Activated CD4-positive, alpha-beta T cell treated with anti-CD3 and anti-CD28 coated beads, Interleukin-2, amount 10 ng/mL, durations not matched to agents 24 days and 14 days (primary cell): Measurements from ENCODE around the gene CCL28. TPM values are rescaled to one million over a fixed set of nuclear protein-coding genes. Genes with fewer than 3 reads are reported as not detected.
"Not testable (repeated sequence)": the region's sequence is repeated elsewhere in the genome, so short reads cannot be mapped to it uniquely, and the experiment has no call there.

Source experiments
- DNase-seq: peaks from one replicate; pipeline ENCODE4 v3.0.0; 2022
- H3K27ac Mint-ChIP-seq: one replicate; pipeline ENCODE4 v1.8.0; 2022; ENCODE audit warnings: mild to moderate bottlenecking, mixed read lengths
- H3K27me3 Mint-ChIP-seq: one replicate; pipeline ENCODE4 v1.8.0; 2022; ENCODE audit warnings: mixed read lengths
- H3K36me3 Mint-ChIP-seq: one replicate; pipeline ENCODE4 v1.8.0; 2022; ENCODE audit warnings: low read depth, mild to moderate bottlenecking, mixed read lengths
- H3K4me1 Mint-ChIP-seq: one replicate; pipeline ENCODE4 v1.8.0; 2021; ENCODE audit warnings: mixed read lengths
- H3K4me3 Mint-ChIP-seq: one replicate; pipeline ENCODE4 v1.8.0; 2022; ENCODE audit warnings: mild to moderate bottlenecking, moderate library complexity, mixed read lengths
- H3K9me3 Mint-ChIP-seq: one replicate; pipeline ENCODE4 v1.8.0; 2021; ENCODE audit warnings: mixed read lengths
- intact Hi-C: fragments of 100-400 bp; cut with micrococcal nuclease; formaldehyde crosslinking; loops from one replicate; pipeline ENCODE4 v1.15.1; 2023
- total RNA-seq: library from RNA; stranded (reverse); gene quantifications from 2 replicates; pipeline ENCODE4 v1.2.3, GENCODE V29; 2022

CCL28 gene
- total RNA-seq, 1 donor from 2014 or later: 7.4 TPM

- DNase-seq: peak; percentile 86
- intact Hi-C loops: loop anchor here (1.0 to 10.0 kb wide), 8 partner anchors 77 to 483 kb away; partner anchors contain the start of genes C5orf34, HMGCS1, NIM1K and ZNF131
- H3K36me3 Mint-ChIP-seq: peaks cover 16% of the 10 kb centered on the region
- no peak overlapping the region for H3K27ac Mint-ChIP-seq
- peaks cover 26% of the 10 kb centered on the region for H3K4me1 Mint-ChIP-seq
- H3K4me3 Mint-ChIP-seq: no peak overlapping the region
- H3K27me3 Mint-ChIP-seq: no peaks in the 10 kb centered on the region
- H3K9me3 Mint-ChIP-seq: no peaks in the 10 kb centered on the region
Measured at GRCh38 chr5:43389679-43390329, 22.4 kb downstream of the CCL28 start.

GRCh38 chr5:43386960-43387362 is 25.2 kb downstream of the CCL28 start:
- Mint-ChIP-seq H3K27ac (peak overlapping the region; percentile 52), H3K4me3 (no peak overlapping the region), H3K4me1 (peaks cover 32% of the 10 kb centered on the region), H3K36me3 (peaks cover 27% of the 10 kb centered on the region), H3K27me3 (no peaks in the 10 kb centered on the region), H3K9me3 (no peaks in the 10 kb centered on the region)
- intact Hi-C loops: loop anchor here (5.0 kb wide), 2 partner anchors 265 to 480 kb away; partner anchors contain the start of gene ZNF131
- no peak for DNase-seq

GRCh38 chr5:43376496-43377140 is 35.6 kb downstream of the CCL28 start:
- H3K27me3 Mint-ChIP-seq: no peaks in the 10 kb centered on the region
- H3K27ac Mint-ChIP-seq: no peak overlapping the region
- no peak overlapping the region for H3K4me3 Mint-ChIP-seq
- intact Hi-C loops: no loop called here
- H3K4me1 Mint-ChIP-seq: peaks cover 5% of the 10 kb centered on the region
- peaks cover 5% of the 10 kb centered on the region for H3K9me3 Mint-ChIP-seq
- H3K36me3 Mint-ChIP-seq: peaks cover 29% of the 10 kb centered on the region
- DNase-seq: no peak

- H3K4me3 Mint-ChIP-seq: no peak overlapping the region
- H3K4me1 Mint-ChIP-seq: peaks cover 3% of the 10 kb centered on the region
- peaks cover 20% of the 10 kb centered on the region for H3K36me3 Mint-ChIP-seq
- H3K9me3 Mint-ChIP-seq: peaks cover 12% of the 10 kb centered on the region
- no peaks in the 10 kb centered on the region for H3K27me3 Mint-ChIP-seq
- DNase-seq: no peak
- no peak overlapping the region for H3K27ac Mint-ChIP-seq
- intact Hi-C loops: no loop called here
Measured at GRCh38 chr5:43371821-43372220, 40.4 kb downstream of the CCL28 start.

- DNase-seq: no peak
- intact Hi-C loops: no loop called here
- H3K36me3 Mint-ChIP-seq: peaks cover 10% of the 10 kb centered on the region
- no peaks in the 10 kb centered on the region for H3K4me1 Mint-ChIP-seq
- no peak overlapping the region for H3K27ac Mint-ChIP-seq
- H3K9me3 Mint-ChIP-seq: peaks cover 12% of the 10 kb centered on the region
- no peaks in the 10 kb centered on the region for H3K27me3 Mint-ChIP-seq
- H3K4me3 Mint-ChIP-seq: no peak overlapping the region
Measured at GRCh38 chr5:43370352-43370751, 41.8 kb downstream of the CCL28 start.

GRCh38 chr5:43369651-43370050 is 42.5 kb downstream of the CCL28 start:
- Mint-ChIP-seq H3K27me3 (no peaks in the 10 kb centered on the region), H3K36me3 (peaks cover 10% of the 10 kb centered on the region), H3K4me3 (no peak overlapping the region), H3K9me3 (peaks cover 12% of the 10 kb centered on the region), H3K4me1 (no peaks in the 10 kb centered on the region), H3K27ac (no peak overlapping the region)
- no peak for DNase-seq
- intact Hi-C loops: no loop called here

- no peaks in the 10 kb centered on the region for H3K4me1 Mint-ChIP-seq
- DNase-seq: no peak
- no peaks in the 10 kb centered on the region for H3K27me3 Mint-ChIP-seq
- peaks cover 5% of the 10 kb centered on the region for H3K36me3 Mint-ChIP-seq
- H3K9me3 Mint-ChIP-seq: peaks cover 12% of the 10 kb centered on the region
- intact Hi-C loops: no loop called here
- H3K27ac Mint-ChIP-seq: no peak overlapping the region
- no peak overlapping the region for H3K4me3 Mint-ChIP-seq
Measured at GRCh38 chr5:43367909-43368669, 44.1 kb downstream of the CCL28 start.

- Mint-ChIP-seq H3K27me3 (no peaks in the 10 kb centered on the region), H3K4me3 (no peak overlapping the region), H3K36me3 (peaks cover 5% of the 10 kb centered on the region), H3K27ac (no peak overlapping the region), H3K4me1 (no peaks in the 10 kb centered on the region), H3K9me3 (peaks cover 12% of the 10 kb centered on the region)
- intact Hi-C loops: no loop called here
- DNase-seq: no peak
Measured at GRCh38 chr5:43367453-43367852, 44.7 kb downstream of the CCL28 start.

GRCh38 chr5:43366680-43367246 is 45.4 kb downstream of the CCL28 start:
- H3K27ac Mint-ChIP-seq, DNase-seq, H3K9me3 Mint-ChIP-seq, H3K4me3 Mint-ChIP-seq, H3K4me1 Mint-ChIP-seq, H3K36me3 Mint-ChIP-seq, H3K27me3 Mint-ChIP-seq, intact Hi-C loops: not testable (repeated sequence)

GRCh38 chr5:43365155-43365554 is 47.0 kb downstream of the CCL28 start:
- H3K27ac Mint-ChIP-seq, DNase-seq, H3K4me3 Mint-ChIP-seq, H3K27me3 Mint-ChIP-seq, intact Hi-C loops, H3K36me3 Mint-ChIP-seq, H3K4me1 Mint-ChIP-seq: not testable (repeated sequence)
- H3K9me3 Mint-ChIP-seq: peaks cover 15% of the 10 kb centered on the region

- no peak for DNase-seq
- H3K4me1 Mint-ChIP-seq: no peaks in the 10 kb centered on the region
- peaks cover 22% of the 10 kb centered on the region for H3K9me3 Mint-ChIP-seq
- H3K27ac Mint-ChIP-seq: no peak overlapping the region
- intact Hi-C loops: loop anchor here (5.0 kb wide), 1 partner anchor 36 kb away; no protein-coding TSS in a partner anchor
- H3K27me3 Mint-ChIP-seq: no peaks in the 10 kb centered on the region
- no peak overlapping the region for H3K4me3 Mint-ChIP-seq
- peaks cover 1% of the 10 kb centered on the region for H3K36me3 Mint-ChIP-seq
Measured at GRCh38 chr5:43363445-43364152, 48.6 kb downstream of the CCL28 start.

GRCh38 chr5:43362725-43363435 is 49.3 kb downstream of the CCL28 start:
- H3K4me3 Mint-ChIP-seq: no peak overlapping the region
- DNase-seq: no peak
- no peaks in the 10 kb centered on the region for H3K36me3 Mint-ChIP-seq
- peaks cover 19% of the 10 kb centered on the region for H3K9me3 Mint-ChIP-seq
- intact Hi-C loops: loop anchor here (5.0 kb wide), 1 partner anchor 36 kb away; no protein-coding TSS in a partner anchor
- H3K27me3 Mint-ChIP-seq: no peaks in the 10 kb centered on the region
- H3K4me1 Mint-ChIP-seq: no peaks in the 10 kb centered on the region
- no peak overlapping the region for H3K27ac Mint-ChIP-seq

- H3K4me1 Mint-ChIP-seq: no peaks in the 10 kb centered on the region
- H3K4me3 Mint-ChIP-seq: no peak overlapping the region
- no peaks in the 10 kb centered on the region for H3K27me3 Mint-ChIP-seq
- H3K36me3 Mint-ChIP-seq: no peaks in the 10 kb centered on the region
- DNase-seq: no peak
- peaks cover 27% of the 10 kb centered on the region for H3K9me3 Mint-ChIP-seq
- no peak overlapping the region for H3K27ac Mint-ChIP-seq
- intact Hi-C loops: no loop called here
Measured at GRCh38 chr5:43358726-43359125, 53.5 kb downstream of the CCL28 start.
